ENCODE results near the gene NEU2. TPM values are rescaled to one million over a fixed set of nuclear protein-coding genes. Genes with fewer than 3 reads are reported as not detected.
A peak's percentile ranks its signal among the peaks of the same experiment; 100 is the strongest.

The NEU2 gene
- total and polyA plus RNA-seq, 2 of the 13 experiments (the other 11 are each of a cell fraction or from before 2014, with no cell fraction given), result not detected

GRCh38 chr2:233060501-233060979, 28.1 kb downstream of the NEU2 start (continued):
- TF ChIP-seq, protein P1, sequence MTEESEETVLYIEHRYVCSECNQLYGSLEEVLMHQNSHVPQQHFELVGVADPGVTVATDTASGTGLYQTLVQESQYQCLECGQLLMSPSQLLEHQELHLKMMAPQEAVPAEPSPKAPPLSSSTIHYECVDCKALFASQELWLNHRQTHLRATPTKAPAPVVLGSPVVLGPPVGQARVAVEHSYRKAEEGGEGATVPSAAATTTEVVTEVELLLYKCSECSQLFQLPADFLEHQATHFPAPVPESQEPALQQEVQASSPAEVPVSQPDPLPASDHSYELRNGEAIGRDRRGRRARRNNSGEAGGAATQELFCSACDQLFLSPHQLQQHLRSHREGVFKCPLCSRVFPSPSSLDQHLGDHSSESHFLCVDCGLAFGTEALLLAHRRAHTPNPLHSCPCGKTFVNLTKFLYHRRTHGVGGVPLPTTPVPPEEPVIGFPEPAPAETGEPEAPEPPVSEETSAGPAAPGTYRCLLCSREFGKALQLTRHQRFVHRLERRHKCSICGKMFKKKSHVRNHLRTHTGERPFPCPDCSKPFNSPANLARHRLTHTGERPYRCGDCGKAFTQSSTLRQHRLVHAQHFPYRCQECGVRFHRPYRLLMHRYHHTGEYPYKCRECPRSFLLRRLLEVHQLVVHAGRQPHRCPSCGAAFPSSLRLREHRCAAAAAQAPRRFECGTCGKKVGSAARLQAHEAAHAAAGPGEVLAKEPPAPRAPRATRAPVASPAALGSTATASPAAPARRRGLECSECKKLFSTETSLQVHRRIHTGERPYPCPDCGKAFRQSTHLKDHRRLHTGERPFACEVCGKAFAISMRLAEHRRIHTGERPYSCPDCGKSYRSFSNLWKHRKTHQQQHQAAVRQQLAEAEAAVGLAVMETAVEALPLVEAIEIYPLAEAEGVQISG (CRISPR knock-in tag; IDR thresholded peaks at IDR 0.05), result no peak; the same call in 1 of the 2 replicates
- TF ChIP-seq TGIF2 (CRISPR knock-in tag; IDR thresholded peaks at IDR 0.05) (no peak; the same call in none of the 2 replicates), REPIN1 (CRISPR knock-in tag; IDR thresholded peaks at IDR 0.05; ENCODE audit: borderline replicate concordance, low read depth) (0 out of 2 replicates have a peak, but pooled peaks have one; percentile 68), LCORL (IDR thresholded peaks at IDR 0.05) (no peak), LCORL (CRISPR knock-in tag; IDR thresholded peaks at IDR 0.05) (no peak), ZFP37 (CRISPR knock-in tag; IDR thresholded peaks at IDR 0.05; ENCODE audit: borderline replicate concordance) (no peak), ZNF333 (CRISPR knock-in tag; IDR thresholded peaks at IDR 0.05; ENCODE audit: borderline replicate concordance) (no peak), FOXP1 (IDR thresholded peaks at IDR 0.05) (no peak), FOXP1 (CRISPR knock-in tag; IDR thresholded peaks at IDR 0.05) (no peak), DMAP1 (CRISPR knock-in tag; IDR thresholded peaks at IDR 0.05) (0 out of 2 replicates have a peak, but pooled peaks have one; percentile 54), ZNF496 (CRISPR knock-in tag; IDR thresholded peaks at IDR 0.05; ENCODE audit: insufficient replicate concordance) (no peak), HNRNPH1 (optimal IDR thresholded peaks at IDR 0.05; ENCODE audit: low read depth, low read length) (no peak), SOX5 (CRISPR knock-in tag; IDR thresholded peaks at IDR 0.05; ENCODE audit: borderline replicate concordance) (no peak), PRMT3 (CRISPR knock-in tag; IDR thresholded peaks at IDR 0.05; ENCODE audit: borderline replicate concordance, low read depth) (no peak), FOXJ3 (CRISPR knock-in tag; IDR thresholded peaks at IDR 0.05; ENCODE audit: borderline replicate concordance) (no peak), GABPB1 (CRISPR knock-in tag; IDR thresholded peaks at IDR 0.05) (peak; percentile 54; the same call in 1 of the 2 replicates), ZBTB7A (CRISPR knock-in tag; IDR thresholded peaks at IDR 0.05) (0 out of 2 replicates have a peak, but pooled peaks have one; percentile 40), ZMYM3 (CRISPR knock-in tag; IDR thresholded peaks at IDR 0.05) (no peak; the same call in 1 of the 2 replicates), MAX (IDR thresholded peaks at IDR 0.05) (no peak; the same call in none of the 2 replicates), ZBTB1 (CRISPR knock-in tag; IDR thresholded peaks at IDR 0.05; ENCODE audit: borderline replicate concordance) (no peak), ZBTB7B (CRISPR knock-in tag; IDR thresholded peaks at IDR 0.05) (no peak)
- TF ChIP-seq, protein P2, sequence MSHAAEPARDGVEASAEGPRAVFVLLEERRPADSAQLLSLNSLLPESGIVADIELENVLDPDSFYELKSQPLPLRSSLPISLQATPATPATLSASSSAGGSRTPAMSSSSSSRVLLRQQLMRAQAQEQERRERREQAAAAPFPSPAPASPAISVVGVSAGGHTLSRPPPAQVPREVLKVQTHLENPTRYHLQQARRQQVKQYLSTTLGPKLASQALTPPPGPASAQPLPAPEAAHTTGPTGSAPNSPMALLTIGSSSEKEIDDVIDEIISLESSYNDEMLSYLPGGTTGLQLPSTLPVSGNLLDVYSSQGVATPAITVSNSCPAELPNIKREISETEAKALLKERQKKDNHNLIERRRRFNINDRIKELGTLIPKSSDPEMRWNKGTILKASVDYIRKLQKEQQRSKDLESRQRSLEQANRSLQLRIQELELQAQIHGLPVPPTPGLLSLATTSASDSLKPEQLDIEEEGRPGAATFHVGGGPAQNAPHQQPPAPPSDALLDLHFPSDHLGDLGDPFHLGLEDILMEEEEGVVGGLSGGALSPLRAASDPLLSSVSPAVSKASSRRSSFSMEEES (CRISPR knock-in tag; IDR thresholded peaks at IDR 0.05), result no peak
- TF ChIP-seq, protein P3, sequence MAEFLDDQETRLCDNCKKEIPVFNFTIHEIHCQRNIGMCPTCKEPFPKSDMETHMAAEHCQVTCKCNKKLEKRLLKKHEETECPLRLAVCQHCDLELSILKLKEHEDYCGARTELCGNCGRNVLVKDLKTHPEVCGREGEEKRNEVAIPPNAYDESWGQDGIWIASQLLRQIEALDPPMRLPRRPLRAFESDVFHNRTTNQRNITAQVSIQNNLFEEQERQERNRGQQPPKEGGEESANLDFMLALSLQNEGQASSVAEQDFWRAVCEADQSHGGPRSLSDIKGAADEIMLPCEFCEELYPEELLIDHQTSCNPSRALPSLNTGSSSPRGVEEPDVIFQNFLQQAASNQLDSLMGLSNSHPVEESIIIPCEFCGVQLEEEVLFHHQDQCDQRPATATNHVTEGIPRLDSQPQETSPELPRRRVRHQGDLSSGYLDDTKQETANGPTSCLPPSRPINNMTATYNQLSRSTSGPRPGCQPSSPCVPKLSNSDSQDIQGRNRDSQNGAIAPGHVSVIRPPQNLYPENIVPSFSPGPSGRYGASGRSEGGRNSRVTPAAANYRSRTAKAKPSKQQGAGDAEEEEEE (CRISPR knock-in tag; IDR thresholded peaks at IDR 0.05; ENCODE audit: borderline replicate concordance), result no peak
- TF ChIP-seq, protein P4, sequence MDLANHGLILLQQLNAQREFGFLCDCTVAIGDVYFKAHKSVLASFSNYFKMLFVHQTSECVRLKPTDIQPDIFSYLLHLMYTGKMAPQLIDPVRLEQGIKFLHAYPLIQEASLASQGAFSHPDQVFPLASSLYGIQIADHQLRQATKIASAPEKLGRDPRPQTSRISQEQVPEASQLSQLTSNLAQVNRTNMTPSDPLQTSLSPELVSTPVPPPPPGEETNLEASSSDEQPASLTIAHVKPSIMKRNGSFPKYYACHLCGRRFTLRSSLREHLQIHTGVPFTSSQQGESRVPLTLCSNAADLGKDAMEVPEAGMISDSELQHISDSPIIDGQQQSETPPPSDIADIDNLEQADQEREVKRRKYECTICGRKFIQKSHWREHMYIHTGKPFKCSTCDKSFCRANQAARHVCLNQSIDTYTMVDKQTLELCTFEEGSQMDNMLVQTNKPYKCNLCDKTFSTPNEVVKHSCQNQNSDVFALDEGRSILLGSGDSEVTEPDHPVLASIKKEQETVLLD (CRISPR knock-in tag; IDR thresholded peaks at IDR 0.05; ENCODE audit: low read depth), result 0 out of 2 replicates have a peak, but pooled peaks have one; percentile 46

All from HepG2 (cell line).